Amniotic epithelial cell (primary cell): ENCODE measurements around the gene GNPTG.
A peak's percentile ranks its signal among the peaks of the same experiment; 100 is the strongest.

Experiments used
- DNase-seq: peaks from one replicate; pipeline ENCODE4 v3.0.0-alpha.2; 2010; ENCODE audit warnings: low read depth

GNPTG gene

GRCh38 chr16:1333854-1334700 is 17.7 kb upstream of the GNPTG start:
- no peak for DNase-seq

GRCh38 chr16:1334739-1335138 is 17.0 kb upstream of the GNPTG start:
- DNase-seq, result no peak

DNA sequence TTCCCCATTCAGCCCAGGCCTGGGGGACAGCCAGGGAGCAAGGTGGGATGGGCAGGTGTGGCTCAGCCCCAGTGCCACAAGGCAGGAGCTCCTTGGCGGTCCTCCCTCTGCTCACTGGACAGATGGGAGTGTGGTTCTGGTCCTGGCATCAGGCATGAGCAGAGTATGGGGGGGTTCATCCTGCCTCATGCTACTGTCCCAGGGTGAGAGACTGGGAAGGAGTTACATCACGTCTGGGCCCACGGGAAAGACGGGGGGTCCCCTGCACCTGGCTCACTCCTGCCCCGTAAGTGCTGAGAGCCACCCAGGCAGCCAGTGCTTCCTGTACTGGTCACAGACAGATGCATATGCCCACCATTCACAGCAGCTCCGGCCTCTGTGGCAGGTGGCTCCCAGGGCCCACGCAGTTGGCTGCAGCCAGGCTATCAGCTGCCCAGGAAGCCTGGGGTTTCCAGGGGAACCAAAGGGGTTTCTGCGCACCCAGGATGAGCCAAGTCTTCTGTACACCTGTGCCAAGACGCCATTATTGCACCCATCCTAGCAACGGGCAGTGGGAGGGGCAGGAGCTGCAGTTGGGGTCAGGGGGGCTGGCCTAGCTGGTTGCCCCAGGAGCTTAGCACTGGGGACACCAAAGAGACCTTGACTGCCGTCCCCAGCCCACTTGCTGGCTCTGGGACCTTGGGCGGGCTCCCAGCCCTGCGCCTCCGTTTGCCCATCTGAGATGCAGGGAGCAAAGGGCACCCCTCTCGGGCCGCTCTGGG is 16.3 kb upstream of the GNPTG start:
- DNase-seq, result no peak

DNA sequence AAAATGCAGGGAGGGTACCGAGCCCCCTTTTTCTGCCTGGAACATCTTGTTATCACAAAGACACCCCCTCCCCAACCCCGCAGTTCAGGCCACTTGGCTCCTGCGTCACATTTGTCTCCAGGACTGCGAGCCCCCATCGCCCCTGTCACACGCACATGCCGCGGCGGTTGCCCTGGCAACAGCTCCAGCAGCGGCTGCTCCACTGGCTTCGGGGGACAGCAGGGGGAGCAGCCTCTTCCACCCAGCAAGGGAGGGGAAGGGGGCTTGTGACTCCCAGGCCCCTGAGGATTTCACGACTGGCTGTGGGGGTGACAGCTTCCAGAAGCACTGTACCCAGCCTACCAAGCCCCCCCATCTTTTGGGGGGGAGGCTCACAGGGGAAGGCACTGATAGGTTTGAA is 15.7 kb upstream of the GNPTG start:
- DNase-seq, result no peak

DNA sequence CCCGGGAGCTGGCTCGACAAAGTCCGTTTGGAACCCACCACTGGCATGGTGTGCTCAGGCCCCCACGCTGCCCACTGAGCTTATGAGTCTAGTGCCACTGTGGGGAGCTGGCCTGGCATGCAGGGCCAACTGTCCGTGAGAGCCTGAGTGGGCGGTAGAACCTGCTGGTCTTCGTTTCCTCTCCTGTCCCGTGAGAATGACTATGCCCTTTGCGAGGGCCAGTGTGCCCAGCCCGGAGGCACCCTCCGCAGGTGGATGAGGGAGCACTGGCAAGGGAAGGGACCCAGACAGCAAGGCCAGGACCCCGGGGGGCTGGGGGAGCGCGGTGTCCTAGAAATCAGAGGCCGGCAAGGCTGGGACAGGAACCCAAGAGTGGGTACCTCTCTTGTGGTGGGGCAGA is 15.1 kb upstream of the GNPTG start:
- DNase-seq, result no peak

DNA sequence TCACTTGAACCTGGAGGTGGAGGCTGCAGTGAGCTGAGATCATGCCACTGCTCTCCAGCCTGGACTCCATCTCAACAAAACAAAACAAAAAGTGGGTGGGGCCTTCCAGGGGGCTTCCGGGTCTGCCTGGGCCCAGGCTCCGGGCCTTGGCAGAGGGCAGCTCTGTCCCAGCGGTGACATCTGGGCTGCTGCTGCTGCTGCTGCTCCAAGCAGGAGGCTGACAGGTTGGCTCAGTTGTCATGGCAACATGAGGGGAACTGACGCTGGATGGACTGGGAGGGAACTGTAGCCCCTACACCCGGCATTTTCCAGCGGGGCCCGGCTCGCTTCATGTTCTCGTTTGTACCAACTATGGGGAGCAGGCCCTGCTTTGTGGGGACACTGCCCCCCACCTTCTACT is 14.2 kb upstream of the GNPTG start:
- DNase-seq, result no peak

DNA sequence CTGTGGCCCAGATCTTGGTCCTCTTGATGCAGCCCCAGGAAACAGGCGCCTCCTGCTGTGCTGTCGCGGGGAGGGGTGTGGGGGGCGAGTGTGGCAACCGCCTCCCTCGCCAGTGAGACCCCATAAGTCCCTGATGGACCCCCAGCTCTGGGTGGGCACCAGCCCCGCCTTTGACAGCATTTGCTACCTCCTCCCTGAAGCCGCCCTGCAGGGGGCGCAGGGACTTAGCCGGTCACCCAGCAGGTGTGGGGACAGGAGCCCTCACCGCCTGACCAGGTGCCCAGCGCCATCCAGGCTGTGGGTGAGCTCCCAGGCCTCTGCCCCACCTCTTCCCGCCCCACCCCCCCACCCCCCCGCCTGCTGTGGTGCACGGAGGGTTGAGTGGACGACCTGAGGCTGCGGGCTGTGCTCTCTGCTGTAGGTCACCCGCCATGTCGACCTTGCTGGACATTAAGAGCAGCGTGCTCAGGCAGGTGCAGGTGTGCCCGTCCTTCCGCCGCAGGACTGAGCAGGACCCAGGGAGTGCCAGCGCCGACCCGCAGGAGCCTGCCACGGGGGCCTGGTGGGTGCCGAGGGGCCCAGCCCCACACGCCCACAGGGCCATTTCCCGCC is 13.5 kb upstream of the GNPTG start:
- DNase-seq, result no peak

GRCh38 chr16:1338855-1339675 is 12.7 kb upstream of the GNPTG start:
- no peak for DNase-seq

DNA sequence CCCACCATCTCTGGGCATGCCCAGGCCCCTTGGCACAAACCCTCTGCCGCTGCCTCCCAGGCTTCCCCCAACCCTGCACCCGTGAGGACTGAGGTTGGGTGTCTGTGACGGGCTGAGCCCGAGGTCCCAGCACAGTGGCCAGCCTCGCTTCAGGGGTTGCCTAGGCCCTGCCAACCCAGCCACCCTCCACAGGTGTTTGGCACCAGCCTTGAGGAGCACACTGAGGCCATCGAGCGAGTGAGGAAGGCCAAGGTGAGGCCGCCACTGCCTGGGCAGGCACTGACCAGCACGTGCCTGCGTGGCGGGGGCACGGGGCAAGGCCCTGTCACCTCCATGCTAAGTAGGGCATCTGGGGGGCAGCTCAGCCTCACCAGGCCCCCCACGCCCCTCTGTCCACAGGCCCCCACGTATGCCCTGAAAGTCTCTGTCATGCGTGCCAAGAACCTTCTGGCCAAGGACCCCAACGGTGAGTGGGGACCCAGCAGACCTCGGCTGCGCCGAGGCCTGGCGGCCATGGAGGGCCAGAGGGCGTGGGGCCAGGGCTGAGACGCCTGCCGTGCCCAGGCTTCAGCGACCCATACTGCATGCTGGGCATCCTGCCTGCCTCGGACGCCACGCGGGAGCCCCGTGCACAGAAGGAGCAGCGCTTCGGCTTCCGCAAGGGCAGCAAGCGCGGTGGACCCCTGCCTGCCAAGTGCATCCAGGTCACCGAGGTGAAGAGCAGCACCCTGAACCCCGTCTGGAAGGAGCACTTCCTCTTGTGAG is 10.8 kb upstream of the GNPTG start:
- DNase-seq, result no peak

- DNase-seq, result no peak
These were observed 10.0 kb upstream of the GNPTG start for GRCh38 chr16:1341495-1342420.

DNA sequence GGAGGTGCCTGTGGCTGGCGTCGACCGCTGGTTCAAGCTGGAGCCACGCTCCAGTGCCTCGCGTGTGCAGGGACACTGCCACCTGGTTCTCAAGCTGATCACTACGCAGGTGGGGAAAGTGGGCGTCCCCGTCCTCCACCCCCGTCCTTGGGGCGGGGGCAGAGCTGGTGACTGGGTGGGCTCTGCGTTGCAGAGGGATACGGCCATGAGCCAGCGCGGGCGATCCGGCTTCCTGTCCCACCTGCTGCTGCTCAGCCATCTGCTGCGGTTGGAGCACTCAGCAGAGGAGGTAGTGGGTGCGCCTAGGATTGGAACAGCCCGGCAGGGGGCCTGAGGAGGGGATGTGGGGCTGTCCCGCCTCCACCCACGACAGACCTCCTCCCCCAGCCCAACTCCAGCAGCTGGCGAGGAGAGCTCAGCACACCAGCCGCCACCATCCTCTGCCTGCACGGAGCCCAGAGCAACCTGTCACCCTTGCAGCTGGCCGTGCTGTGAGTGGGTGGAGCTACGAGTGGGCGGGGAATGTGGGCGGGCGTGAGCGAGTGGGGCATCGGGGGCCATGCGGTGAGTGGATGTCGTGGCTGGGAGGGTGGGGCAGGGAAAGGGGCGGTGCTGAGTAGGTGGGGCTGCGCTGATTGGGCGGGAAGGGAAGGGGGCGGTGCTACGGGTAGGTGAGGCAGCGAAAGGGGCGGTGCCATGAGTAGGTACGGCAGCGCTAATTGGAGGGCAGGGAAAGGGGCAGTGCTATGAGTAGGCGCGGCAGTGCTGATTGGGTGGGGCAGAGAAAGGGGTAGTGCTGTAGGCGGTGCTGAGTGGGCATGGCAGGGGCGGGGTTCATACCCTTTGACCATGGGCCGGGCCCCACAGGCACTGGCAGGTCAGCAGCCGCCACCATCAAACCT is 9.0 kb upstream of the GNPTG start:
- peak; percentile 91 for DNase-seq

DNA sequence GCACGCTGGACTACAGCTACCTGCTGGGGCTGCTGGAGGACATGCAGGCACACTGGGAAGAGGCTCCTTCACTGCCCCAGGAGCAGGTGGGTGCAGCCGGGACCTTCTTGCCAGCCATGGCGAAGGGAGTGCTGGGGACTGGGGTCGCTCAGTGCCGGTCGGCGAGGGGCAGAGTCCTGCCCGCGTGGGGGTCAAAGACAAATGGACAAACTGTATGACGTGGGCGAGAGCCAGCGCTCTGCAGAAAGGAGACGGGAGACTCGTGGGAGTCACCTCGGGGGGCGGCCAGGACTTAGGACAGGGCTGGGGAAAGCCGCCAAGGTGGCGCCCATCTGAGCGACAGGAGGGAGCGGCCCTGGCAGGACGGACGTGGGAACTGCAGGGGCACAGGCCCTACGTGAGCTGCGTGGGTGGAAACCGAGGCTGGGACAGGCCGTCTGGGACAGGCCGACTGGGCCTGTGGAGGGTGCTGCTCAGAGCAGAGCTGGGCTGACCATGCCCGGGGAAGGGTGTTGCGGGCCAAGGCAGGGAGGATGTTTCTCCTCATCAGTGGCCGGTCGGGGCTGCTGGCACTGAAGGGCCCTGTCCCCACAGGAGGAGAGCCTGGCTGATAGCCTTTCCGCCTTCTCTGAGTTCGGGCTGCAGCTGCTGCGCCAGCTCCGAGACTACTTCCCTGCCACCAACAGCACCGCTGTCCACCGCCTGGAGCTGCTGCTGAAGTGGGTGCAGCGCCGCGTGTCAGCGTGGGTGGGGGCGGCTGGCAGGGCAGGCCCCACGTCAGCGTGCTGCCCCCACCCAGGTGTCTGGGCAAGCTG is 8.1 kb upstream of the GNPTG start:
- no peak for DNase-seq

- DNase-seq, result no peak
These were observed 7.2 kb upstream of the GNPTG start for GRCh38 chr16:1344499-1344898.

- no peak for DNase-seq
These were observed 6.6 kb upstream of the GNPTG start for GRCh38 chr16:1345087-1345486.

DNA sequence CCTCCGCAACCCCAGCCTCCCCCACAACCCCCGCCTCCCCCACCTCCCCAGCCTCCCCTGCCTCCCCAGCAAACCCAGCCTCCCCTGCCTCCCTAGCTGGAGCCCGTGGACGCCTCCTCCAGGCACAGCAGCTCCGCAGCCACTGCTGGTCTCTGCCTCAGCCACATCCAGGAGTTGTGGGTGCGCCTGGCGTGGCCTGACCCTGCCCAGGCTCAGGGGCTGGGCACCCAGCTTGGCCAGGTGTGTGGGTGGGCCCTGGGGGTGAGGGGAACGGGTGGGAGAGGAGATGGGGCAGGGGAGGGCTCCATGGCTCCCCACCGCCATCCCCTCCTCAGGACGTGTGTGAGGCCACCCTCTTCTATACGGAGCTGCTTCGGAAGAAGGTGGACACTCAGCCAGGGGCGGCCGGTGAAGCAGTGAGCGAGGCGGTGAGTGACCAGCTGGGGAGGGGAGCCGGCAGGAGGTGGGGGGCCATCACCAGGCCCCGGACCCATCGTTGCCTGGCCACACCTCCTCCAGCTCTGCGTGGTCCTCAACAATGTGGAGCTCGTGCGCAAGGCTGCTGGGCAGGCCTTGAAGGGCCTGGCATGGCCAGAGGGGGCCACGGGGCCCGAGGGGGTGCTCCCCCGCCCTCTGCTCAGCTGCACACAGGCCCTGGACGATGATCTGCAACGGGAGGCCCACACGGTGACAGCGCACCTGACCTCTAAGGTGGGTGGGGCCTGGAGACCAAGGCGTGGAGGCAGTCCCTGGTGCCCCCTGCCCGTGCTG is 5.9 kb upstream of the GNPTG start:
- DNase-seq, result no peak

DNA sequence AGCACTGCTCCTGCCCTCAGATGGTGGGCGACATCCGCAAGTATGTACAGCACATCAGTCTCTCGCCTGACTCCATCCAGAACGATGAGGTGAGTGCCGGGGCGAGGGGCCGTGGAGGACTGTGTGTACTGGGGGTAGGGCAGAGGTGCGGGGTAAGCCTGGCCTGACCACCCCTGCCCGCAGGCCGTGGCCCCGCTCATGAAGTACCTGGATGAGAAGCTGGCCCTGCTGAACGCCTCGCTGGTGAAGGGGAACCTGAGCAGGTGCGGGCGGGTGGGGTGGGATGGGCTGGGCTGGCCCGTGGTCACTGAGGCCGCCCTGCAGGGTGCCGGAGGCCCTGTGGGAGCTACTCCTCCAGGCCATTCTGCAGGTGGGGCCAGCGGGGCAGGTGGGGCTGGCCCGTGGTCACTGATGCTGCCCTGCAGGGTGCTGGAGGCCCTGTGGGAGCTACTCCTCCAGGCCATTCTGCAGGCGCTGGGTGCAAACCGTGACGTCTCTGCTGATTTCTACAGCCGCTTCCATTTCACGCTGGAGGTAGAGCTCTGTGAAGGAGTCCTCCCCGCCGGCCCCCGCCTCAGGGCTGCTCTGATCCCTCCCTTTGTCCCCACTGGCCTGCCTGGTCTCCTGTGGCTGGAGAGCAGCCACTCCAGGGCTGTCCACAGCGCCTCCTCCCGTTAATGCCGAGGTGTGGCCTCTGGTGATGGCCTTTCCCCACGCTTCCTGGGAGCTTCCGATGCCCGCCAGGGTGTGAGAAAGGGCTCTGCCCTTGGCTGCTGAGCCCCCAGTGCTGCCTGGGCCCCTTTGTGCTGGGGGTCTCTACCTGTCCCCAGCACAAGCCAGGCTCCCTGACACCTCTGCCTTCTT is 5.1 kb upstream of the GNPTG start:
- no peak for DNase-seq
